Embryonic facial prominence (tissue), 1 donor: ENCODE measurements around the gene FSTL5.
"Not testable (repeated sequence)": the region's sequence is repeated elsewhere in the genome, so short reads cannot be mapped to it uniquely, and the experiment has no call there.

Experiments
- DNase-seq: peaks from one replicate; pipeline ENCODE4 v3.0.0-alpha.2; 2016; ENCODE audit errors: extremely low spot score

Gene FSTL5

GRCh38 chr4:161829591-161829990 is 334.2 kb downstream of the FSTL5 start:
- DNase-seq, result no peak

- no peak for DNase-seq
These were observed 335.7 kb downstream of the FSTL5 start for GRCh38 chr4:161828061-161828460.

DNA sequence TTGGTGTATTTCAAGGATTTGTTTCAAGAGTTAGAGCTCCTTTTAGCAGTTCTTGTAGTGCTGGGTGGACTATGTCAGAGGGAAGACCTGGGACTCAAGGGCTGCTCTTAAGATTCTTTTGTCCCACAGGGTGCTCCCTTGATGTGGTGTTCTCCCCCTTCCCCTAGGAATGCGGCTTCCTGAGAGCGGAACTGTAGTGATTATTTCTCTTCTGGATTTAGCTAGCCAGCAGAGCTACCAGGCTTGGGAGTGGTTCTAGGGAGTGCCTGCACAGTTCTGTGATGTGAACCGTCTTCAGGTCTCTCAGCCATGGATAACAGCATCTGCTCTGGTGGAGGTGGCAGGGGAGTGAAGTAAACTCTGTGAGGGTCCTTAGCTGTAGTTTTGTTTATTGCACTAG is 336.8 kb downstream of the FSTL5 start:
- no peak for DNase-seq

DNA sequence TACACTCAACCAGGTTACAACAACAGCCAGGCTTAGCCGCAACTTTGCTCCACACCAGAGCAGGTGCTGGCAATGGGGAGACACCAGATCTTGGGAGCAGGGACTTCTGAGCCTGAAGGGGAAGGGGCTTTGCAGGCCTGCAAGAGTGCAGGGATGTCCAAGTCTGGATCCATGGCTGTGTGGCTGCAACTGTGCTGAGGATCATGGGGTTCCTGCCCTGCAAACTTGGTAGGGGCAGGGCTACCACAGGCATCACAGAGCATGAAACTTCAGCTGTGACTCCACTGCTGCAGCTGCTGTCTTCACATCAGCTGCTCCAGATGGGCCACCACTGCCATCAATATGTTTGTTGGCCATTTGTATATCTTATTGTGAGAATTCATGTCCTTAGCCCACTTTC is 340.4 kb downstream of the FSTL5 start:
- no peak for DNase-seq

DNA sequence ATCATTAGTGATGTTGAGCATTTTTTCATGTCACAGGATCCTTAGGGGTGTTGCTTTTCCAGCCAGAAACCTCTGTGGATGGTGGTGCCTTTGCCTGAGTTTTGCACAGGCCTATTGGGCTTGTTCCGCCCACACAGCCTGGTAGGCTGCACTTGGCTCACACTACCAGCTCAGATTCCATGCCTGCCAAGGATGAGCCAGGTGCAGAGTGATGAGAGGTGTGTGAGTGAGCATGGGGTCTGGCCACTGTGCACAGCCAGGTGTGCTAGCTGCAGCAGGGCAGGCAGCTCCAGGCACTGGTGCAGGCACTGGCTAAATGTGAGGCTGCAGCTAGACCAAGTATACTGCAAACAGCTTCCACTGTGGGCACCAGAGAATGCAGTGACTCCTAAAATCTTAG is 341.6 kb downstream of the FSTL5 start:
- no peak for DNase-seq

- no peak for DNase-seq
These were observed 345.9 kb downstream of the FSTL5 start for GRCh38 chr4:161817914-161818313.

GRCh38 chr4:161816958-161817357 is 346.8 kb downstream of the FSTL5 start:
- no peak for DNase-seq

GRCh38 chr4:161815841-161816240 is 348.0 kb downstream of the FSTL5 start:
- no peak for DNase-seq

DNA sequence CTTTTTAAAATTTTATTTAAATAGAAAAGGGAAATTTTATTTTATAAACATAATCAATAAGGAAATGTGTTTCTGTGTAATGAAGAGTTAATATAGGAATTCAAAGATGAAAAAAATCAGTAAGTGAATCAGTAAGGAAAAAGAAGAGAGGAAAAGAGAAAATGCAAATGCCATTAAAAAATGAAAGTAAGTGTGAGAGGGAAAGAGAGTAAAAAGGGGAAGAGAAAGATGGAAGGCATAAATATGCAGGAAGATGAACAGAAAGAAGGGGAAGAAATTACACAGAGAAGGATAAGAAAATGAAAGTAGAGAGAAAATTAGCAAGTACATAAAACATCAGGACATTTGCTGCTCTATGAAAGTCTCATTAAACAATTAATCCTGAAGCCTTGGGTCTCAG is 349.9 kb downstream of the FSTL5 start:
- DNase-seq, result no peak

DNA sequence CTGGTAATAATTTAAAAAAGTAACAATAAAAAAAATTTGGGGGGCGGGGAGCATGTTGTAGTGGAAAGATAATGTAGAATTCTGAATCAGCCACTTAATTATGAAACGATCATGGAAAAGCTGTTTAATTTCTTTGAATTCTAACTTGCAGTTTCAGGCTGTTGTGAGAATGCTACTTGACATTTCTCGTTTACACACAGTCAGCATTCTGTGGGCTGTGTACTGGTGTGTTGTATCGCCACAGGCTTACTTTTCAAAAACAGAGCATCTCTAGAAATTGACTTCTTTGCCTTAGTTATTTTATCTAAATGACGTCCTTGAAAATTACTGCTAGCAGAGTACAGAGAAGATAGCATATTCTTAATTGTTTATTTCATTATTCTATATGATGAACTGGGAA is 350.4 kb downstream of the FSTL5 start:
- no peak for DNase-seq

- no peak for DNase-seq
These were observed 360.6 kb downstream of the FSTL5 start for GRCh38 chr4:161803171-161803570.

- no peak for DNase-seq
These were observed 364.1 kb downstream of the FSTL5 start for GRCh38 chr4:161799710-161800109.

DNA sequence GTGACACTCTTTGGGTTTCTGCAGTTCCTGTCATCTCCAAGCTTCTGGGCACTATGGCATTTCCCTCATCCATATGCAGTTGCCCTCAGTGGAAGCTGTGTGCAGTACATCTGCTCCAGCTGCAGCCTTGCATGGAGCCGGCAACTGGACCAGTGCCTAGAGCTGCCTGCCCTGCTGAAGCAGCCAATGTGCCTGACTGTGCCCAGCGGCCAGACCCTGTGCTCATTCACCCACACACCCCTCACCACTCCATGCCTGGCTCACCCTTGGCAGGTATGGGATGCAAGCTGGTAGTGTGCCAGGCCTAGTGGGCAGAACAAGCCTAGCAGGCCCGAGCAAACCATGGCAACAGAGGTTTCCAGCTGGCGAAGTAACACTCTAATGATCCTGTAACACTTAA is 370.8 kb downstream of the FSTL5 start:
- DNase-seq, result no peak

GRCh38 chr4:161791796-161792556 is 371.8 kb downstream of the FSTL5 start:
- DNase-seq, result no peak

DNA sequence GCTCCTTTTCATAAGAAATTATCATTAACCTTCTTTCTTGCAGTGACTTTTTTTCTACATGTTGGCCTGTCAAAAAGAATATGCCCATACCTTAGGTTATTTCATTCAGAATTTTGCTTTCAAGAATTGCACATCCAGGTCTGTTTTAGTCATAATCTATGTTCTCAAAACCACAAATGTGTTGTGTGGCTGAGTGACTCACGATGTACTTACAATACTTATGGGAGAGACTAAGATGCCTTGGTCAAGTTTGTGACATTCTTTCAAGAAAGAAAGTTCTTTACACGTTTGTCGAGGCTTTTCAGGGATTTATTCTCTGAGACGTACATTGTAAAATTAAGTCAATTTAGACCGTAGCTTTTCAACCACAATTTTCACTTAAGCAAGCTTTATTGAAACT is 396.7 kb downstream of the FSTL5 start:
- no peak for DNase-seq

DNA sequence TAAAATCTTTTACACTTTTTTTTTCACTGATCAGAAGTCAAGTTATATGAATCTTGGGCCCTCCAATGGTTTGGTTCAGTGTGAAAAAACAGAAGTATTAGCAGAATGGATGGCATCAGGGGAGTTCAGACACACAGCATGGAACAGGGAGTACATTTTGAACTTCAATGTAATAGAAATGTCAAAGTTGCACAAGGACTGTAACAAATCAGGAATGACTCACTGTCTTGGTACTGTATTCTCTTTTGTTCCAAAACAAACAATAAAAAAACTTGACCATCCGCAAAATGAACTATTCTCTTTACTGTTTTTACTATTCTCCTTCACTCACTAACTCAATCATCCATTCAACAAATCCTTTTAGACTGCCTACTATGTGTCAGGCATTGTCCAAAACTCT is 401.0 kb downstream of the FSTL5 start:
- DNase-seq, result no peak

DNA sequence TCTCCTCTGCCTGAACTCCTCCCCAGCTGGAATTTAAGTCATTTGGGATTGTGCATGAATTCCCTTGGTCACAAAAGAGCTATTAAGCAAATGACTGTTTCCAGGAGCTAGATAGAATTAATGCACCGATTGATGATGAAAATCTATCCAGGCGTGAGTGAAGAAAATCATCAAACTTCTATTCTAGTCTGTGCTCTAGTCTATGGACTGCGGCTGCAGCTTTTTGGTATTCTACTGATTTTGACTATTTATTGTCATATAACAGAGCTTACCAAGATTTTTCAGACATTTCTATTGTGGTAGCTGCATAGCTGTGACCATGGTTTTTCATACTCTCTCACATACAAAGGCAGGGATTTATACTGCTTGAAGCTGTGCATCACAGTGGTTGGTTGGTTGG is 403.8 kb downstream of the FSTL5 start:
- no peak for DNase-seq

DNA sequence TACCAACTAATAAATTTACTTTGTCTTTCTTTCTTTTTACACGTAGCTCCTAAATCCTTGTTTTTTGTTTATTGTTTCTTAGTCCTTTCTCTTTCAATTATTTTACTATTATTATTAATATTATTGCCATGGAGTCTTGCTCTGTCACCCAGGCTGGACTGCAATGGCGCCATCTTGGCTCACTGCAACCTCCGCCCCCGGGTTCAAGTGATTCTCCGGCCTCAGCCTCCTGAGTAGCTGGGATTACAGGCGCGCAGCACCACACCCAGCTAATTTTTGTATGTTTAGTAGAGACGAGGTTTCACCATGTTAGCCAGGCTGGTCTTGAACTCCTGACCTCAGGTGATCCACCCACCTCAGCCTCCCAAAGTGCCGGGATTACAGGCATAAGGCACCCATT is 405.4 kb downstream of the FSTL5 start:
- not testable (repeated sequence) for DNase-seq

DNA sequence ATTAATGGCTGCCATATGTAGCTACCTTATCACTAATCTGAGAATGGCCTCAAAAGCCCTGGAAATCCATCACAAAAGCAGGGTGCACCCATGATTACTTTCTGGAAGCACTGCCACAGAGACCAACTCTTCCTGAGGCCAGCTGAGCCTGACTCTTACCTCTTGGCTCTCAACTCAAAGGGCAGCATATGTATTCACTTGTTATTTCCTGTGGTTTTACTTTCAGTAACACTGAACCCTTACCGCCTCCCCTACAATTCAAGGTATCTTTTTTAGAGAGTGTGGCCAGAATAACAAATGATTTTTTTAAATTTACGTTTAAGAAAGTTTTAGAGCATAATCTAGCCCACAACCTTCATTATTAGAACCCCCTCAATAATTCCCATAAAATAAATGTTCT is 434.9 kb downstream of the FSTL5 start:
- no peak for DNase-seq

GRCh38 chr4:161721947-161722346 is 441.9 kb downstream of the FSTL5 start:
- no peak for DNase-seq

DNA sequence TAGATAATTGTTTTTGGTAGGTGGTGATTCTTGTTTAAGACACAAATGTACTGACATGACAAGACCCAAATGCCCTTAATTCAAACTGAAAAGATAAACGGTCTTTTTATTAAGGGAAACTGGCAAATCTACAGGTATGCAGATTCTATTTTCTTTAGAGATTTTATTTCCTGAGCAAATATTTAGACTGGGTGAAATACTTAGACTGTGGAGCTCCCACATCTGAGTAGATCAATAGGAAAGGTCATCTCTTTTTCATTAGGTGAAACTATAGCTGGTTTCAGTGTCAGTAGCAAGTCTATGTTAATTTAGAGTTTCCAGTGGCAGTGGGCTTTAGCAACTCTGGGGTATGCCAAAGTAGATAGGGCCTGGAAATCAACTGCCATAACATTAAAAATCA is 446.7 kb downstream of the FSTL5 start:
- no peak for DNase-seq

- no peak for DNase-seq
These were observed 448.9 kb downstream of the FSTL5 start for GRCh38 chr4:161714931-161715330.

DNA sequence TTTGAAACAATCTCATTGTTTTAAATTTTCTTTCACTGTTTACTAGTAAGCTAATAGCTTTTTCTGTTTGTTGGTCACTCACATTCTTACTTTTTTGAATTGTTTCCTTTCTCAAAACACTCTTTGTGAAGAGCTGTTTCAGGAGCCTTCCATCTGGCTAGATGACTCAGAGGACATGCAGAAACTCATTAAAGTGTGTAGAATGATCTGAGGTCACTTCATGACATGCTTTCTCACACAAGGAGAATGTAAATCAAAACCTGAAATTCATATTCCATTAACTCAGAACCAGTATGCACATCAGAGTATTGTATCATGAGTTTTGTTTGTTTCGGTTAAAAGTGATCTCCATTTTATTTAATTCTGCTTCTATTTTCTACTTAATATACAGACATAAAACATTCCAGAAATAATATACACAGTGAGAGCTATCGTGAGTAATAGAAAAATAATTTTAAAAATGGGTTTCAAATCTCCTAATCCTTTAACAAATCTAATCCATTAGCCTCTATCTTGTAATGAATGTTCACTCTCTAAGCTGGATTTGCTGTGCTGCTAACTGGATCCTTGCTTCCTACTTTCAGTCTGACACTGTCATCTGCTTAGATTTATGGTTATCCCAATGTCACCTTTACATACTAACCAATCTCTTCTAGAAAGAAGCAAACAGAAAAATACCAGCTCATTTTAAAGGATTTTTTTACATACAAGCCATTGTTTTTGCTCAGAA is 449.6 kb downstream of the FSTL5 start:
- no peak for DNase-seq

DNA sequence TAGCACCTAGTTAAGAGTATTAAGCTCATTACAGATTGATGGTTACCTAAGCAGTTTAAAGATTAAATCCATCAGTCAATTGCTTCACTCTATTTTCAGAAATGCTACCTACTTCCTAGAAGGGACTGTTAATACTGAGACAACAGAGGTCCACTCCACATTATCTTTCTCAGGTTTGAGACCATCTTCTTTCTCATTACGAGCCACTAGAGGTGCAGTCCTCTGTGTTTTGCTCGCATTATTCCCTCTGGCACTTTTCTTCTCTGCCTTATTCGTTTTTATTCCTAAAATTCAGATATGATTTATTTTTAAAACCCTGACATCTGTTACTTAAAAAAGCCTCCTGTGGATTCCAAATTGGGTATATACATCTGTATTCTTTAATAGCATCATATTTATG is 459.1 kb downstream of the FSTL5 start:
- no peak for DNase-seq
